Lower leg skin (tissue), 4 donors: ENCODE data around the gene CITED1. TPM values are rescaled to one million over a fixed set of nuclear protein-coding genes. Genes with fewer than 3 reads are reported as not detected.

ENCODE experiments used
- DNase-seq, 2 donors: peaks; one replicate each; pipeline ENCODE4 v3.0.0-alpha.2; 2019; ENCODE audit warnings: low spot score in 2 of 2
- H3K4me3 ChIP-seq: fragments of 200-600 bp; sonication (generic); 2 replicates; pipeline ENCODE4 v1.5.1; 2017; ENCODE audit warnings: mild to moderate bottlenecking, low read depth; ENCODE audit not compliant: poor library complexity, severe bottlenecking
- POLR2A ChIP-seq, 2 donors: fragments of 450-650 bp; IDR thresholded peaks; one replicate each; pipeline ENCODE4 v1.6.1; 2016 to 2017; ENCODE audit warnings: antibody characterized with exemption in 2 of 2, mild to moderate bottlenecking in 1 of 2, moderate library complexity in 1 of 2
- WGBS, 2 donors: methylation state at CpG; one replicate each; pipeline ENCODE4 v1.1.5; 2018; 5-methylcytosine and 5-hydroxymethylcytosine counted together
- intact Hi-C: fragments of 100-400 bp; cut with DNase I; formaldehyde crosslinking; loops from one replicate; pipeline ENCODE4 v1.15.0; 2023; ENCODE audit warnings: low total_unique reads
- total RNA-seq, 4 donors: library from RNA; depleted of rRNA; stranded (reverse); fragments of >200 nt; gene quantifications; one replicate each; pipeline ENCODE4 v1.1.0, GENCODE V29; 2016
- TF ChIP-seq, protein P1 (sequence below), 3 donors: fragments of 450-650 bp; IDR thresholded peaks; one replicate each; pipeline ENCODE4 v1.5.1; 2016; ENCODE audit warnings: antibody characterized with exemption in 3 of 3, mild to moderate bottlenecking in 3 of 3, moderate library complexity in 2 of 3

CITED1 gene
- total RNA-seq, 4 donors from 2014 or later = 0.96 to 2.7 (median 1.3) TPM; not detected in 1

DNA sequence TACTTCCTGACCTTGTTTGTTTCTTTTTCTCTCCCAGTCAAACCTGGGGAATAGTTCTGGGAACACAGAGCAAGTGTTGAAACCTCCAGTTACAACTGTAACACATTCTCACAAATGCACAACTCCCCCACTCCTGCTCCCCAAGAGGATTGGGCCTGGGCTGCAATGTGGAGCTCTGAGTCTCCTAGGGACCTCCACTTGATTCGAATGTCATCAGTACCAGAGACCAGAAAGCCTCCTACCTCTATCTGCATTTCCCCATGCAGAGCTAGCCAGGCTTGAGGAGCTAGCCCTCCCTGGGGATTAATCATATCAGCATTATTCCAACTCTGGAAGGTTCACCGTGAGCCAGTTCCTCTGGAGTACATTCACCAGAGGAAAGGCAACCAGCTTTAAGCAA lies 41.7 kb upstream of the CITED1 start:
- TF ChIP-seq, protein P1, sequence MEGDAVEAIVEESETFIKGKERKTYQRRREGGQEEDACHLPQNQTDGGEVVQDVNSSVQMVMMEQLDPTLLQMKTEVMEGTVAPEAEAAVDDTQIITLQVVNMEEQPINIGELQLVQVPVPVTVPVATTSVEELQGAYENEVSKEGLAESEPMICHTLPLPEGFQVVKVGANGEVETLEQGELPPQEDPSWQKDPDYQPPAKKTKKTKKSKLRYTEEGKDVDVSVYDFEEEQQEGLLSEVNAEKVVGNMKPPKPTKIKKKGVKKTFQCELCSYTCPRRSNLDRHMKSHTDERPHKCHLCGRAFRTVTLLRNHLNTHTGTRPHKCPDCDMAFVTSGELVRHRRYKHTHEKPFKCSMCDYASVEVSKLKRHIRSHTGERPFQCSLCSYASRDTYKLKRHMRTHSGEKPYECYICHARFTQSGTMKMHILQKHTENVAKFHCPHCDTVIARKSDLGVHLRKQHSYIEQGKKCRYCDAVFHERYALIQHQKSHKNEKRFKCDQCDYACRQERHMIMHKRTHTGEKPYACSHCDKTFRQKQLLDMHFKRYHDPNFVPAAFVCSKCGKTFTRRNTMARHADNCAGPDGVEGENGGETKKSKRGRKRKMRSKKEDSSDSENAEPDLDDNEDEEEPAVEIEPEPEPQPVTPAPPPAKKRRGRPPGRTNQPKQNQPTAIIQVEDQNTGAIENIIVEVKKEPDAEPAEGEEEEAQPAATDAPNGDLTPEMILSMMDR (IDR thresholded peaks at IDR 0.05) = no peak
- no peak for TF ChIP-seq POLR2A (IDR thresholded peaks at IDR 0.05)
- DNase-seq = peak in 1 of 2 donors; percentile 49
- 68 to 77% methylated on average over 1 to 2 of the region's 2 CpGs for WGBS, 2 donors
- intact Hi-C loops = no loop called here
- H3K4me3 ChIP-seq = no peak overlapping the region

DNA sequence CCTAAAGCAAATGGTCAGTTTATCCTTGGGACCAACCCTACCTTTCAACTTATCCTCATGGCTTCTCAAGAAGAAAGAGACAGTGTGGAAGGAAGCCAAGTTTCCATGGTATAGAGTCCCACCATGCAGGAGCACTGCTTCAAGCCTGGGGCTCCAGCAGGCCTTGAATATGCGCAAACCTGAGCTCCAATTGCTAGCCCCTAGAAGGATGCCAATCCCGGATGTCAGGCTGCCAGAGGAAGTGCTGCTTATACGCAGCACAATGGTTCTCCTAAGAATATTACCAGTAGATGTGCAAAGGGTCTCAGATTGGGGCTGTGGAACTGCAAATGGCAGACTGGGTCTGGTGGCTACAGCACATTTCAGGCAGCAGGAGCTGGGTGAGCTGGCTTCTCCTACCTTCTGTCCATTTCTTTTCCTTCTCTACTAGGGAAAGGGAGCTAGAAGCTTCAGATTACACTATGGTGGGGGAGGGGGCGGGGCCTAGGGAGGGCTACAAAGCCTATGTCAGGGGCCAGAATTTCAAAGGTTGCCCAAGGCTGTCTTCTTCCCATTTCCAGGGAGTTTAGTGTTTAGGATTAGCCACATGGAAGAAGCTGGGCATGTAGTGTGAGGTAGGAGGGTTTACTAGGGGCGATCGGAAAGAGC lies 40.7 kb upstream of the CITED1 start:
- peak in 1 of 2 donors; percentile 28 for DNase-seq
- TF ChIP-seq, protein P1 (IDR thresholded peaks at IDR 0.05) = no peak
- TF ChIP-seq POLR2A (IDR thresholded peaks at IDR 0.05) = no peak
- WGBS, 2 donors = 71 to 97% methylated on average over 5 to 6 of the region's 6 CpGs
- no peak overlapping the region for H3K4me3 ChIP-seq
- intact Hi-C loops = no loop called here

DNA sequence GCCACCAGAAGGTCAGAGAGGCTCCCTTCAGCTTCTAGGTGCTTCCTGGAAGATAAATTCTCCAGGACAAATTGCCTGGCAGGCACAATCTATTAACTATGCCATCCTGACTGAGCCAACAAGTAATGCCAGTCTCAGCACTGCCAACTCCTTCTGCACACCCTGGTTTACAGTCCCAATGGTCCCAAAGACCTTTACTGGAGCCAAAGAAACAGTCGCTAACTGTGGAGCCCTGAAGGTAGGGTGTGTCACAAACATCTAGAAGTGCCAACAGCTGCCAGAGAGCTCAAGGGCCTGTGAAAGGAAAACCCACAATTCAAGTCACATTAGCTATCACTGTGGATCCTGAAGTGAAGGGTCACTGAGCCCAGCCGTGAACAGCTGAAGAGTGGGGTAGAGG lies 34.9 kb upstream of the CITED1 start:
- no peak overlapping the region for H3K4me3 ChIP-seq

DNA sequence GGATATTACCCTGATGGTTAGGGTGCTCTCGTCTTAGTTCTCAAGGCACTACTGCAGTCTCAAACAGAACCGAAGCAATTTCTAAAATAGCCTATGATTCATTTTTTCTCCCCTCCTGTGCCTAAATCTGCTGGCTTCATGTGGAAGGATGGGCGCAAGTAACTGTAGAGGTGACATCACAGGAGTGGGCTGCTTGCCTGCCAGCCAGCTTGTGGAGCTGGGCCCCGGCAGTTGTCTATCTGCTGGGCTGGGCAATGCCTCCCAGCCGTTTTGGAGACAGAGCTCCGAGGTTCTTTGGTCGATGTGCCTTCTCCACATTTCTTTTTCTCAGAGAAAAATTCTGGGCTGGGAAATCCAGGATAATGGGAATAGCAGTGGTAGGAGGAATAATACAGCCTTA lies 34.3 kb upstream of the CITED1 start:
- no peak overlapping the region for H3K4me3 ChIP-seq
- DNase-seq = no peak
- intact Hi-C loops = no loop called here
- 60 to 61% methylated on average over 7 of the region's 7 CpGs for WGBS, 2 donors
- TF ChIP-seq POLR2A (IDR thresholded peaks at IDR 0.05) = no peak
- TF ChIP-seq, protein P1 (IDR thresholded peaks at IDR 0.05) = no peak

More for the DNA sequence above, 34.9 kb upstream of the CITED1 start:
- 64 to 66% methylated on average over 2 of the region's 2 CpGs for WGBS, 2 donors
- intact Hi-C loops = no loop called here
- DNase-seq = no peak
- TF ChIP-seq, protein P1 (IDR thresholded peaks at IDR 0.05) = no peak
- TF ChIP-seq POLR2A (IDR thresholded peaks at IDR 0.05) = no peak

DNA sequence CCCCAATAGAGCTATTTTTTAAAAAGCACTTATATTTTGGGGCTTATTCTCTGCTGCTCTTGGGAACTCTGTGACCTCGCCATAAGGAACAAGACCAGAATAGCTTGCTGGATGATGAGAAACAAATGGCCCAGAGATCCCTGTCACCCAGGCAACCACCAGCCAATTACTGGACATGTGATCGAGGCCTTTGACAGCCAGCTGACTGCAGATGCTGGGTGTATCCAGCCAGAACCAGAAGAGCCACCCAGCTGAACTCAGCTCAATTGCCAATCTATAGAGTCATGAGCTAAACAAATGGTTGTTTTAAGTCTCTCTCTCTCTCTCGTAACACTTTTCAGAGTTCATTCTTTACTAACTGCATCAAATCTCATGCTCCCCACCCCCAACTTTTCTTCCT lies 24.4 kb upstream of the CITED1 start:
- intact Hi-C loops = no loop called here
- no peak overlapping the region for H3K4me3 ChIP-seq
- no peak for DNase-seq
- TF ChIP-seq, protein P1 (IDR thresholded peaks at IDR 0.05) = no peak
- no peak for TF ChIP-seq POLR2A (IDR thresholded peaks at IDR 0.05)
- 75 to 84% methylated on average over 3 of the region's 3 CpGs for WGBS, 2 donors
